BLaER1 treated with 17β-estradiol and CSF1 and Interleukin-3, amounts not matched to agents 10 nM and 100 nM (cell line): ENCODE measurements around the gene ANKRD11.
"Not testable (repeated sequence)": the region's sequence is repeated elsewhere in the genome, so short reads cannot be mapped to it uniquely, and the experiment has no call there.

ENCODE experiments used
- H3K27ac ChIP-seq, 11 experiments: shearing (Covaris generic); formaldehyde crosslinking; 2 replicates each; pipeline ENCODE4 v1.8.1; 2022
- H3K27me3 ChIP-seq, 11 experiments: shearing (Covaris generic); formaldehyde crosslinking; 2 replicates each; pipeline ENCODE4 v1.8.1; 2022
- H3K36me3 ChIP-seq, 11 experiments: shearing (Covaris generic); formaldehyde crosslinking; 2 replicates each; pipeline ENCODE4 v1.8.1; 2022
- H3K4me1 ChIP-seq, 10 experiments: shearing (Covaris generic); formaldehyde crosslinking; 2 replicates each; pipeline ENCODE4 v1.8.1; 2022
- H3K4me2 ChIP-seq, 11 experiments: shearing (Covaris generic); formaldehyde crosslinking; 2 replicates each; pipeline ENCODE4 v1.8.1; 2022
- H3K4me3 ChIP-seq, 10 experiments: shearing (Covaris generic); formaldehyde crosslinking; 2 replicates each; pipeline ENCODE4 v1.8.1; 2022
- H3K9ac ChIP-seq, 11 experiments: shearing (Covaris generic); formaldehyde crosslinking; 2 replicates each; pipeline ENCODE4 v1.8.1; 2022
- H3K9me3 ChIP-seq, 11 experiments: shearing (Covaris generic); formaldehyde crosslinking; replicated peaks in 1 of 11; 2 replicates each; pipeline ENCODE4 v1.8.1; 2022
- H4K20me1 ChIP-seq, 11 experiments: shearing (Covaris generic); formaldehyde crosslinking; 2 replicates each; pipeline ENCODE4 v1.8.1; 2022
- Cebpa-rat ChIP-seq, 11 experiments: shearing (Covaris generic); IDR thresholded peaks; 2 replicates each; pipeline ENCODE4 v1.8.1; 2022

ANKRD11 gene

GRCh38 chr16:89331371-89332109, 158.8 kb downstream of the ANKRD11 start:
- TF ChIP-seq Cebpa-rat (IDR thresholded peaks at IDR 0.05): no peak
- Histone ChIP-seq H3K27me3 (no peaks in the 10 kb centered on the region), H3K36me3 (peaks cover 6 to 15% (median 13%) of the 10 kb centered on the region in 11 experiments; a peak in 18 of 22 replicates), H3K4me3 (no peak overlapping the region), H3K4me1 (peaks cover 94 to 100% (median 100%) of the 10 kb centered on the region in 10 experiments), H3K4me2 (peak overlapping the region; percentile 62 to 98 (median 90)), H3K9me3 (no peaks in the 10 kb centered on the region), H3K27ac (peak overlapping the region in 9 of 11 experiments; percentile 19 to 68 (median 30); a peak in 13 of 22 replicates), H4K20me1 (peaks cover 100% of the 10 kb centered on the region in 11 experiments), H3K9ac (peak overlapping the region in 10 of 11 experiments; percentile 6 to 70 (median 26); a peak in 13 of 22 replicates)

GRCh38 chr16:89330177-89330856, 160.0 kb downstream of the ANKRD11 start:
- Histone ChIP-seq H3K27ac (peak overlapping the region in 10 of 11 experiments; percentile 16 to 69 (median 50); a peak in 13 of 22 replicates), H3K4me1 (peaks cover 94 to 100% (median 100%) of the 10 kb centered on the region in 10 experiments), H3K4me2 (peak overlapping the region; percentile 85 to 98 (median 90))

GRCh38 chr16:89329830-89330176, 160.6 kb downstream of the ANKRD11 start:
- Histone ChIP-seq H4K20me1 (peaks cover 100% of the 10 kb centered on the region in 11 experiments), H3K36me3 (peaks cover 6 to 25% (median 20%) of the 10 kb centered on the region in 11 experiments; a peak in 19 of 22 replicates), H3K9ac (peak overlapping the region in 2 of 11 experiments; percentile 43 to 65; a peak in 3 of 22 replicates), H3K27ac (peak overlapping the region in 6 of 11 experiments; percentile 16 to 63 (median 52); a peak in 7 of 22 replicates), H3K4me3 (peak overlapping the region in 1 of 10 experiments; percentile 28; a peak in 1 of 20 replicates), H3K4me2 (peak overlapping the region; percentile 85 to 98 (median 90)), H3K4me1 (peaks cover 94 to 100% (median 100%) of the 10 kb centered on the region in 10 experiments)
- not testable (repeated sequence) for H3K9me3 ChIP-seq, H3K27me3 ChIP-seq

More at GRCh38 chr16:89330177-89330856, 160.0 kb downstream of the ANKRD11 start:
- Histone ChIP-seq H3K9me3 (no peaks in the 10 kb centered on the region), H3K27me3 (no peaks in the 10 kb centered on the region), H3K36me3 (peaks cover 6 to 20% (median 15%) of the 10 kb centered on the region in 11 experiments; a peak in 18 of 22 replicates), H4K20me1 (peaks cover 100% of the 10 kb centered on the region in 11 experiments), H3K4me3 (peak overlapping the region in 4 of 10 experiments; percentile 24 to 39 (median 31); a peak in 4 of 20 replicates), H3K9ac (peak overlapping the region in 10 of 11 experiments; percentile 31 to 65 (median 48); a peak in 13 of 22 replicates)
- TF ChIP-seq Cebpa-rat (IDR thresholded peaks at IDR 0.05): no peak

GRCh38 chr16:89328412-89329400, 161.7 kb downstream of the ANKRD11 start:
- H3K9me3 ChIP-seq, H3K4me3 ChIP-seq, H3K27me3 ChIP-seq: not testable (repeated sequence)
- peaks cover 94 to 100% (median 100%) of the 10 kb centered on the region in 10 experiments for H3K4me1 ChIP-seq
- H3K4me2 ChIP-seq: peak overlapping the region; percentile 65 to 98 (median 90)
- peak overlapping the region in 3 of 11 experiments; percentile 10 to 42 (median 23); a peak in 2 of 22 replicates for H3K27ac ChIP-seq
- H4K20me1 ChIP-seq: peaks cover 100% of the 10 kb centered on the region in 11 experiments
- H3K9ac ChIP-seq: peak overlapping the region in 3 of 11 experiments; percentile 10 to 31 (median 21); a peak in 5 of 22 replicates
- H3K36me3 ChIP-seq: peaks cover 6 to 36% (median 29%) of the 10 kb centered on the region in 11 experiments; a peak in 19 of 22 replicates

GRCh38 chr16:89326721-89327120, 163.6 kb downstream of the ANKRD11 start:
- Histone ChIP-seq H3K36me3 (peaks cover 6 to 42% (median 35%) of the 10 kb centered on the region in 11 experiments; a peak in 19 of 22 replicates), H3K4me2 (peak overlapping the region; percentile 78 to 99 (median 89)), H3K27me3 (no peaks in the 10 kb centered on the region), H3K4me3 (peak overlapping the region in 5 of 10 experiments; percentile 2 to 32 (median 19); a peak in 1 of 20 replicates), H3K9ac (peak overlapping the region in 9 of 11 experiments; percentile 3 to 79 (median 67); a peak in 14 of 22 replicates), H3K27ac (peak overlapping the region in 10 of 11 experiments; percentile 41 to 91 (median 76); a peak in 19 of 22 replicates), H4K20me1 (peaks cover 99 to 100% (median 100%) of the 10 kb centered on the region in 11 experiments), H3K4me1 (peaks cover 94 to 100% (median 99%) of the 10 kb centered on the region in 10 experiments), H3K9me3 (no peaks in the 10 kb centered on the region)
- TF ChIP-seq Cebpa-rat (IDR thresholded peaks at IDR 0.05): no peak

GRCh38 chr16:89325861-89326471, 164.4 kb downstream of the ANKRD11 start:
- peaks cover 6 to 43% (median 35%) of the 10 kb centered on the region in 11 experiments; a peak in 19 of 22 replicates for H3K36me3 ChIP-seq
- peaks cover 94 to 100% (median 98%) of the 10 kb centered on the region in 10 experiments for H3K4me1 ChIP-seq
- no peaks in the 10 kb centered on the region for H3K9me3 ChIP-seq
- H4K20me1 ChIP-seq: peaks cover 99 to 100% (median 100%) of the 10 kb centered on the region in 11 experiments
- H3K27ac ChIP-seq: peak overlapping the region in 10 of 11 experiments; percentile 41 to 91 (median 76); a peak in 20 of 22 replicates
- no peaks in the 10 kb centered on the region for H3K27me3 ChIP-seq
- no peak for TF ChIP-seq Cebpa-rat (IDR thresholded peaks at IDR 0.05)
- H3K4me3 ChIP-seq: peak overlapping the region in 5 of 10 experiments; percentile 2 to 54 (median 30); a peak in 8 of 20 replicates
- H3K9ac ChIP-seq: peak overlapping the region in 10 of 11 experiments; percentile 11 to 79 (median 66); a peak in 18 of 22 replicates
- peak overlapping the region; percentile 78 to 99 (median 89) for H3K4me2 ChIP-seq
